ENCODE data around the gene TEX2.

TEX2 gene, protein sequence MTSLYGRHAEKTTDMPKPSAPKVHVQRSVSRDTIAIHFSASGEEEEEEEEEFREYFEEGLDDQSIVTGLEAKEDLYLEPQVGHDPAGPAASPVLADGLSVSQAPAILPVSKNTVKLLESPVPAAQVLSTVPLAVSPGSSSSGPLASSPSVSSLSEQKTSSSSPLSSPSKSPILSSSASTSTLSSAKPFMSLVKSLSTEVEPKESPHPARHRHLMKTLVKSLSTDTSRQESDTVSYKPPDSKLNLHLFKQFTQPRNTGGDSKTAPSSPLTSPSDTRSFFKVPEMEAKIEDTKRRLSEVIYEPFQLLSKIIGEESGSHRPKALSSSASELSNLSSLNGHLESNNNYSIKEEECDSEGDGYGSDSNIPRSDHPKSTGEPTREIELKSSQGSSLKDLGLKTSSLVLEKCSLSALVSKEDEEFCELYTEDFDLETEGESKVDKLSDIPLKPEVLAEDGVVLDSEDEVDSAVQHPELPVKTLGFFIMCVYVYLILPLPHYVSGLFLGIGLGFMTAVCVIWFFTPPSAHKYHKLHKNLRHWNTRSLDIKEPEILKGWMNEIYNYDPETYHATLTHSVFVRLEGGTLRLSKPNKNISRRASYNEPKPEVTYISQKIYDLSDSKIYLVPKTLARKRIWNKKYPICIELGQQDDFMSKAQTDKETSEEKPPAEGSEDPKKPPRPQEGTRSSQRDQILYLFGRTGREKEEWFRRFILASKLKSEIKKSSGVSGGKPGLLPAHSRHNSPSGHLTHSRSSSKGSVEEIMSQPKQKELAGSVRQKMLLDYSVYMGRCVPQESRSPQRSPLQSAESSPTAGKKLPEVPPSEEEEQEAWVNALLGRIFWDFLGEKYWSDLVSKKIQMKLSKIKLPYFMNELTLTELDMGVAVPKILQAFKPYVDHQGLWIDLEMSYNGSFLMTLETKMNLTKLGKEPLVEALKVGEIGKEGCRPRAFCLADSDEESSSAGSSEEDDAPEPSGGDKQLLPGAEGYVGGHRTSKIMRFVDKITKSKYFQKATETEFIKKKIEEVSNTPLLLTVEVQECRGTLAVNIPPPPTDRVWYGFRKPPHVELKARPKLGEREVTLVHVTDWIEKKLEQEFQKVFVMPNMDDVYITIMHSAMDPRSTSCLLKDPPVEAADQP

DNA sequence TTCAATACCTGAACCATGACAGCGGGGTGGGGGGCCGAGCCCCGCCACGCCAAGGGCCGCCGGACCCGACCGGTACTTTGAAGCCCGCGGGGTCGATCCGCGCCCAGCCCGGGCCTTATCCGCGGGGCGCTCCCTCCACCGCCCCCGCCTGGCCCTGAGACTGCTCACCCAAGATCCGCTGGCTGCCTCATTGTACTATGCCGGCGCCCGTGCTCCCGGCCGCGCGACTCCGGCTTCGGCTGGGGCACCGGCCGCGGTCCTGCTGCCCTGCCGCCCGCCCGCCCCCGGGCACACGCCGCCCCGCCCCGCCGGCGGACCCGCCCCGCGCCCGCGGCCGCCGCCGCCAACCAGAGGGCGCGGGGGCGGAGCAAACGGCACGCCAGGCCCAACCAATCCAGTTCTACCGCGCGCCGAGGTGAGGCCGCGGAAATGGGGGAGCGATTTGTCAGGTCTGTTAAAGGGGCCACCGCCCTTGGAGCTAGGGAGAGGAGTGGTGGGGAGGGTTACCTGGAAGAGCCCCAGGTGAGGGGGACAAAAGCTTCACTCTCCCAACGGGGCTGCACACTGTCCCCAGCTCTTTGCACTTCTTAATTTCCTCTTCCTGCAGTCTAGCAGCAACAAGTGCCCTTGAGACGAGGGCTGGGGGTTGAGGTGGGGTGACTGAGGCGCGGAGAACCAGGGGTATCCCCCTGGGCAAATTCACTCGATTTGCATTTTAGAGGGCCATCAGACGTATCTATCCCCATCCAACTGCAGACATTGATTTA, at the start of gene TEX2:
TEX2 (minus strand) TSS at position 261 of the 767 bp plus-strand sequence. CDS start 49,043 bp downstream, outside the sequence.
- peak; percentile 77 for DNase-seq

DNA sequence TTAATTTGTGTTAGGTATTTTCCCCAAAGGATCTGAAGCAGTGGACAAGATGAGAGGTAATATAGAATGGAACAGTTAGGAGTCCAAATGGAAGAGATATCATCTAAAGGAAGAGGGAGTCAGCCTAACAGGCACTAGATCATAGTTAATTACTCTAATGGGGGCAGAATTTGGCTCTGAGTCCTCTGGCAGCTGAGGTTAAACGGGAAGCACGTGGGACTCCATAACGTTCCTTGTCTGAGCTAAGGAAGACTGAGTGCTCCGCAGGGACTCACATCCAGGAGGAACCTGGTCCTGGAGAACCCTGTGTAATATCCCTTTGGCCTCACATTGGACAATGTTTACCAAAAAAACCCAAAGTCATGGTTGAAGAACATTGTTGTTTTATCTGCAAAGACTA, 46.6 kb upstream of the TEX2 start:
- DNase-seq, result no peak

DNA sequence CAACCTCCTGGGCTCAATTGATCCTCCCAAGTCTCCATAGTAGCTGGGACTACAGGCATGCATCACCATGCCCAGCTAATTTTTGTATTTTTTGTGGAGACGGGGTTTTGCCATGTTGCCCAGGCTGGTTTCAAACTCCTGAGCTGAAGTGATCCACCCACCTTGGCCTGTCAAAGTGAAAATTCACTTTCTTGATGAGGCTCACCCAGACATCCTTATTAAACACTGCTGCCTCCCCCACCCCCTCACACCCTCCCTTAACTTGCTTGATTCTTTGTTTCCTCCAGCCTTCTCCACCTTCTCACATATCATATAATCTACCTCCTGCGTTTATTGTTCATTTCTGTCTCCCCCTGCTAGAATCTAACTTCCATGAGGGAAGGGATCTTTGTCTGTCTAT, 46.0 kb upstream of the TEX2 start:
- no peak for DNase-seq

DNA sequence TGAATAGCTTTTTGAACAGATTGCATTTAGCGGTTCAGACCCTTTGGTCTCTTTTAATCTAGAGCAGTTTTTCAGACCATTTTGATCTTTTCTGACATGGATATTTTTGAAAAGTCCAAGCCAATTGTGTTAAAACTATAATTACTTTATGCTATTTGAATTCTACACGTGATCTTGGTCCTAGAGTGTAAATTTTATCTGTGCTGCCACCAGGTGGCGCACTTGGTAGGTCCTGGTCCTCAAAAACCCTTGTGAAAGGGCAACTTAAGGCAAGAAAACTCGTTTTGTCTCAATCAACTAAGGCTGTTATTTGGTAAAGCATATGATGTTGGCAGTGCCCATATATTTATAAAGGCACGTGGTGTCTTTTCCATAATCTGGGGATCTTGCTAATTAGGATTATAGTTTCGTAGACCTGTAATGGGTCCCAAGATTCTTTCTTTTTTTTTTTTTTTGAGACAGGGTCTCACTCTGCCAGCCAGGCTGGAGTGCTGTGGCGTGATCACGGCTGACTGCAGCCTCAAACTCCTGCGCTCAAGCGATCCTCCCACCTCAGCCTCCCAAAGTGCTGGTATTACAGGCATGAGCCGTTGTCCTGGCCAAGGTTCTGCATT, 43.9 kb upstream of the TEX2 start:
- no peak for DNase-seq

DNA sequence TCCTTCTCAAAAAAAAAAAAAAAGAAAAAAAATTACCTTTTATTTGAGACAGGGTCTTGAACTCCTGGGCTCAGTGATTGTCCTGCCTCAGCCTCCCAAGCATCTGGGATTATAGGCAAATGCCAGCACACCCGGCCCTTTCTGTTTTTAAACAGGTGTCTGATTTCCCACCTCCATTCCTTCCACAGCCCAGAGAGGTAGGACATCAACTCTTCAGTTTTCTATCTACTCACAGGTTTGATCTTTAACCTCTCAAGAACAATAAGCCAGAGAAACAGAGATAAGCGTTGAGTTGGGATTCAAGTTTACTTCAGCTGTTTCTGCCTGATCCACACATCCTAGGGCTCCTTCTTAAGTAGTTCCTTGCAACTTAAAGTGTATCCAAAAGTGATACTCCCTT, 41.5 kb upstream of the TEX2 start:
- DNase-seq, result no peak

DNA sequence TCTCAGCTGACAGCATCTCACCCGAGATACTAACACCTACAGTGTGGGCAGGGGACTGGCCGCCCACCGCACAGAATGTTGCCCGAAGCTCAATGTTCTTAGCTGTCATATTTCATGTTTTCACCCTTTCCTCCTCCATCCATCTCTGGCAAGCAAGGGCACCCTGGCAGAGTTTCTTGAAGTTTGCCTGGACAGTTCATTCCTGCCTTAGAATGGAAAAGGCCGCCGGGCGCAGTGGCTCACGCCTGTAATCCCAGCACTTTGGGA, 37.6 kb upstream of the TEX2 start:
- no peak for DNase-seq

DNA sequence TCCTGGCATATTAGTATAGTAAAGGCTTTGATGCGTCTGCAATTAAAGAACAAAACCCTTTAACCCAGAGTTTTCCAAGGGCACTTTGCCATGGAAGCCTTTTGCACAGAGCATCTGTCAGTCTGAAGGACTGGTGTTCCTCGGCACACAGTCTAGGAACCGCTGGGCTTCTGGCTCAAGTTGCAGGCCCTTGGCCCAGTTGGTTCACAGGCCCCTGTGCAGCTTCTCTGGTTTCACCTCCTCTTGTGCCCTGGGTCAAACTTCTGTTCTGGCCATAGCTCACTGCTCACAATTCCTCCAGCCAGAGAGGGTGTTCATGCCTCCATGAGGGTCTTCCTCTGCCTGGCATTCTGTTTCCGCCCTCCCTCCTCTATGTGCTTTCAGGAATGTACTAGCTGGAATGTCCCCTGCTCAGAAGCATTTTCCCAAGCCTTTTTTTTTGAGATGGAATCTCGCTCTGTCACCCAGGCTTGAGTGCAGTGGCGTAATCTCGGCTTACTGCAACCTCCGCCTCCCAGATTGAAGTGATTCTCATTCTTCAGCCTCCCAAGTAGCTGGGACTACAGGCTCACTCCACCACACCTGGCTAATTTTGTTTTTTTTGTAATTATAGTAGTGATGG, 34.5 kb upstream of the TEX2 start:
- no peak for DNase-seq

DNA sequence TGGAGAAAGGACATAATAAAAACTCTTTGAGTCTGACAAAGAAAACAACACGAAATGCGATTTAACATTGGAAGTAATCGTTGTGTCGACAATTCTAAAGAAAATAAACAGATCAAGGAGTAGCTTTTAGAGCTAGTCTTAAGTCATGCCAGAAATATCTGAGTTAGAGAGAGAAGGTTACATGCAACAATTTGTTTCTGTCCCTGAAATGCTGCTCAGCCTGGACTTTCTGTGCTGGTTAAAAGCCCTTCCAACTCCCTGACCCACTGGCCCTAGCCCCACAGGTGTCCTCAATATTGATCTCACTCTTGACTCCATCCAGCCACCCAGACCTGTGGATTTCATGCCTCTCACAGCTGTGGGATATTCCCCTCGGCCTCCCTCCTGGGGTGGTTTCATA, 33.2 kb upstream of the TEX2 start:
- DNase-seq, result no peak

DNA sequence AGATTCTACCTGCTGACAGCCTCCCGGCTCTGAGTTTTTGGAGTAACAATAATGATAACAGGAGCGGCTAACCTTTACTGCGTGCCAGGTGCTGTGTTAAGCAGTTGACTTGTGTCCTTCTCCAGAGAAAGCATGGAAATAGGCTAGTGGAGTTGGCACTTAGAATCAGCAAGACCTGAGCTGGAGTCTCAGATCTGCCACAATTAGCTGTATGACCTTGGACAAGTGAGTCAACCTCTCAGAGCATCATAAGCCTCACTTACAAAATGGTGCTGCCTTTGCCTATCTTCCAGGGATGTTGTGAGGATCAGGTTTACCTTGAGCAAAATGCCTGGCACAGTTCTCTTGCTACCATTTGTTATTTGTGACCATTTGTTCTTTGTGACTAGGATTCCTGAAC, 32.1 kb upstream of the TEX2 start:
- no peak for DNase-seq

DNA sequence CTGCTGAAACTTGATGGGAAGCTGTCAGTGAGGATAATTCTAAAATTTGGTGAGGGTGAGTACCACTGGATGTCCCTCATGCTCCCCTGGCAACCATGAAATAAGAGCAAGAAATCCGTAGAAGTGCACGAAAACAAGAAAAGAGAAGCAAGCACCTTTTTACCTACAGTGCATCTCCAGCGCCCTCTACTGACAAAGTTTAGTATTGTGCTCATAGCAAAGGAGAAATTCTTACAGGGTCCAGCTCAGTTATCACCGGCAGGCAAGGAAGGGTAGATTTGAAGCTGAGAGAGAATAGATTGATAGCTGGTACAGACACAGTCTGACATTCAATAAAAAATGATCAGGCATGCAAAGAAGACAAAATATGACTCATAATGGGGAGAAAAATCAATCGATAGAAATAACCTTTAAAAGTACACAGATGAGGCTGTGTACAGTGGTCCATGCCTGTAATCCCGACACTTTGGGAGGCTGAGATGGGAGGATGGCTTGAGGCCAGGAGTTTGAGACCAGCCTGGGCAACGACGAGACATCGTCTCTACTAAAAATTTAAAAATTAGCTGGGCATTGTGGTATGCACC, 28.3 kb upstream of the TEX2 start:
- DNase-seq, result no peak

DNA sequence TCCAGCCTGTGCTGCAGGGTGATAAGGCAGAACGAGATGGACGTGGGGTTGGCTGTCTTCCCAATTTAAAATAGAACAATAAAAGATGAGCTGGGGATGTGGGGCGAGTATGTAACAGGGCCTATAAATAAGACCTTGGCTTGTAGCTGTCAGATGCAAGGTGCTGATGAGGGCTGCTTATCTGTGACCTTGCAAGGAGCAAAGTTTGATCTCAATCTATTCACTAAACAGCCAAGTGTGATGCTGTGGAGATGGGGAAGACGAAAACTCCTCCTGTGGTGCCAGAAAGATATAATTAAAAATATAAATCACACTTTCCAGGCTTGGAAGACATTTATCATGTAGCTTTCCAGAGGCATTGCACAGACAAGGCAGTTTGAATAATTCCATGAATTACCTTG, 26.7 kb upstream of the TEX2 start:
- DNase-seq, result no peak

DNA sequence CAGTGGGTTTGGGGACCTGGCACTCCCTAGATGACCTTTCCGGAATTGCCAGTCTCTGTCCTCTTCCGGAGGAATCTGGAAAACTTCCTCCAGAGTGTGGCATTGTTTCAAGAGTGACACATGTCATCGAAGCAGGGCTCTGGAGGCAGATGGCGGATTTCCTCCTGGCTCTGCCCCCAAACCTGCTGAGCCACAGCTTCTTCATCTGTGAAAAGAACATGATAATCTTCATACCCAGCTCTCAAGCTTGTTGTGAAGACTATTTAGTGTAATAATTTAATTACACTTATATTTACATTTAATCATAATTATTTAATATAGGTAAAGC, 19.7 kb upstream of the TEX2 start:
- no peak for DNase-seq

DNA sequence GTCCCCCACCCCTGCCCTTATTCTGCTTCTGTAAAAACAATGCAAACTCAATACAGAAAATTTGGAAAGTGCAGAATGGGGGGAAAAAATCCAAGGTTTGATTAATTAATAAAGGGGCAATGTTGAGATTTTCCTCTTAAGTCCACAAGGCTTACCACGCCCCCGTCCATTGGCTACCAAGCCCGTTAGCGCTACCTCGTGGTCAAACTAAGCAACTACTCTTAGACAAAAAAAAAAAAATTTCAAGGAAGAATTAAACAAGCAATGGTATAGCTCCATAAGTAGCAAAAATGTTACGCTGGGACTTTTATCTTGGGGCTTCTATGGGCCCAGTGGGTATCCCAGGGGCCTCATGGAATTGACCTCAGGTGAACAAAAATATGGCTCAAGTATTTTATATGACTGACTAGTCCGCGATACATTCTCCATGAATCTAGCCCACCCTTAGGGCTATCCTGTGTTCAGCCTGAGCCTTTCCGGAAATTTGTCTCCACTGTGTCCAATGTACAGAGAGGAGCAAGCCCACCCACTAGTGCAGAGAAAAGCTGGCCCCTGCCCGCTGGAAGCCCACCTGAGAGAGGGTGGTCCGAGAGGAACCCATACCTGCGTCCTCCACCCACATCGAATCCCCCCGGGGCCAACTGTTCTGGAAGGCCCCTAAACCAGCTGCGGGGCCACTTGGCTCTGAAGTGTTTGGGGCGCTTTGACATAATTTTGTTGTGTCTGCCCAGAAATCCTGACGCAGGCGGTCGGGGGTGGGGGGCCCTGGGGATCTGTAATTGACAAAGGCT, 19.1 kb upstream of the TEX2 start:
- peak; percentile 33 for DNase-seq

DNA sequence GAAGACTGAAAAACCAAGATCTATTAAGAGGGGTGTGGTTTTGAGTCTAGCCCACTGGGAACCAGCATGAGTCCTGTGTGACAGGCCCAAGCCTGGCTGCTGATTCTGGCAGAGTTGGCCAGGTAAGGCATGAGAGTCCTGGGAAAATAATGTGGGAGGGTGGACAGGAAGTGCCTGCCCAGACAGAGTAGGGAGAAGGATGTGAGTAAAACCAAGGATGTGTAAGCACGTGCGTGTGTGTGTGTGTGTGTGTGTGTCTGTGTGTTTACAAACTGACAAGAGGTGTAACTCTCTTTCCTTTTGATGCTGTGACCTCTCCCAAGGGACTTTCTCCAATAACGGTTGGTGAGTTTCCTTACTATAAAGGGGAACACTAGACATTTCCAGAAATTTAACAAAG, 15.6 kb upstream of the TEX2 start:
- DNase-seq, result no peak

DNA sequence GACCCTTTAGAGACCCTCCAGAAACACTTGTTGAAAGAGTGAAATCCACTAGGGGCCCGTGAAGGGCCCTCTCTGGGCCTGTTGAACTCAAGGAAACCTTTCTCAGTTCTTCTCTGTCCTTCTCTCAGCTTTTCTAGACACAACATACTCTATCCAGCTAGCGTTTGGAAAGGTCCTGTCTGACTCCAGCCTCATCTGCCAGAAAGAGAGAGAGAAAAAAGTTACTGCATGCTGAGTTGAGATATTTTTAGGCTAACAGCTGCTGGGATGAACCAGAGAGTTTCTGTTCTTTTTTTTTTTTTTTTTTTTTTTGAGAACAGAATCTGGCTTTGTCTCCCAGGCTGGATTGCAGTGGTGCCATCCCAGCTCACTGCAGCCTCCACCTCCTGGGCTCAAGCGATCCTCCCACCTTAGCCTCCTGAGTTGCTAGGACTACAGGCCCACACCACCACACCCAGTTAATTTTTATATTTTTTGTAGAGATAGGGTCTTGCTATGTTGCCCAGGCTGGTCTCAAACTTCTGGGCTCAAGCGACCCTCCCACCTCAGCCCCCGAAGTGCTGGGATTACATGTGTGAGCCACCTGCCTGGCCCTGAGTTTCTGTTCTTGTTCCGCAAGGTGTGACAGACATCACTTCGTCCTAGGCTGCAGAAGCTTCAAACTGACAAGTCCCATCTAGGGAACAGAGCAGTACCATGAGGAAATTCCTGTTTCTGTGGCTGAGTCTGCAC, 14.9 kb upstream of the TEX2 start:
- no peak for DNase-seq

DNA sequence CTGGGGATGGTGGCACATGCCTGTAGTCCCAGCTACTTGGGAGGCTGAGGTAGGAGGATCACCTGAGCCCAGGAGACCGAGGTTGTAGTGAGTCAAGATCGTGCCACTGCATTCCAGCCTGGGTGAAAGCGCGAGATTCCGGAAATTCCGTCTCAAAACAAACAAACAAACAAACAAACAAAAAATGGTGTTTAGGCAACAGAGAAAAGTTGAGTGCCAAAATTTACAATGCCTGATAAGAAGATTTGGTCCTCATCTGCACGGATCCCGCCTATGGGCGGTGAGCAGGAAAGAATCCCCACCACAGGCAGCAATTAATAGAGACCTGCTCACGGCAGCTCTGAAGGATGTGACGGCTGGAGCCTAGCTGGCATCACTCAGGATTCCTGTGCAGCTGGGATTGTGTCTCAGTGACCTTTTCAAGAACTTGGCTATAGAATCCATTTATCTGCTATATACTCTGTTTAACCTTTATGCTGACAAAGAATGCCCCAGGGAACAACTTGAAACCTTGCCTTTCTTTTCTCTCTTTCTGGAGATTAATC, 14.0 kb upstream of the TEX2 start:
- DNase-seq, result no peak

DNA sequence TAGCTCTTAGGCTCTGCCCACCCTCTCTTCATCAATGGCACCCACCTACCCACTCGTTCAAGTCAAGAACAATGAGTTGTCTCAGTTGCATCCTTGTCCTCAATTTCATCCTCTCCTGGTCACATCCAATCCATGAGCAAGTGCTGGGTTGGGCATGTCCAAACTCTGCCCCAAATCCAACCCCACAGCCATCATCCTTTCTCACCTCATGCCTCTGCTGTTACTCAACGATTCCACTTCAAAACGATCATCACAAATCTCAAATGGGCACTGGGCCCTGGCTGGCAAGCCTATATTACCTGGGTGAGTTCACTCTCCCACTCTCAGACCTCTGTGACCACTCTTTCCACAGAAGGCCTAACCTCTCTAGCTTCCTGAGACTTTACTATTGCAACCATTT, 12.0 kb upstream of the TEX2 start:
- no peak for DNase-seq

DNA sequence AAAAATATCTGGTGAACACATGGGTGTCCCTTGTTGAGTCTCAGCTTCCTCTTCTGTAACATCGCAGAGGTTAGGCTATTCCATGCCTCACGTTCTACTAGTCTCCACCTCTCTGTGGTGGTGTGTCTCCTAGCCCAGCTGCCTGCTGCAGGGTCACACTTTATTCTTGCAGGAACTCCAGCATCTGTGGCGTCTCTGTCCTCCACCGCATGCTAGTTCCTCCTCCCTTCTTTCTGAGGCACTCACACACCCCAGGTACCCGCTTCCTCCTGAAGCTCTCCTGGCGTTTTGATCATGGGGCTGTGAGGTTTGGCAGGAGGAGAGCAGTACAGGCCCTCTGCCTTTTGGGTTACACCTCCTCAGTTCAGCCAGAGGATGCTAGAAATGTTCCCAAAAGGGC, 9.9 kb upstream of the TEX2 start:
- no peak for DNase-seq

DNA sequence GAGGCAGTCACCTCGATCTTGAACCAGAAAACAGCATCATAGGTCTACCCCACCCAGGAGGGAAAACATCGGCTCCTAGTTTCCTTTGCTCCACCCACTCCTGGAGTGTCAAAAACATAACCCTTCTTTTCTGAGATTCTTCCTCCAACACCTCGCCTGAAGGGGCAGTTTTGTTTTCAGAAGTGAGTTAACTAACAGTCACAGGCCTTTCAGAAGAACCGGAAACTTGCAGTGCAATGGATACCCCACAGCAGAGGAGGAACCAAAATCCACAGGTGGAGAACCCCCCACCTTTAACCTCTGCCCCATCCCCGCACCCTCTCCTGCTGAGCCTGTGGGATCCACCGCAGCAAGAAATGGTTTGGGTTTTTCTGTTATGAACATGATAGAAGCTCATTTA, 7.8 kb upstream of the TEX2 start:
- DNase-seq, result no peak

Measured in NCI-H187 treated with DMSO at 0.1 percent for 48 hours (cell line).